SK-N-SH treated with all-trans-retinoic acid at 6 μM for 48 hours (cell line): ENCODE results near the gene NAALADL2.

Experiments
- ATAC-seq: fragments of 200-7000 bp; cut with Tn5 transposase; 3 replicates; pipeline ENCODE4 v1.9.1; 2020; ENCODE audit warnings: mild to moderate bottlenecking, moderate library complexity
- BACH2 ChIP-seq: fragments of 250-450 bp; sonication (Bioruptor Pico); IDR thresholded peaks from 2 replicates; pipeline ENCODE4 v1.9.0; 2021; ENCODE audit warnings: mild to moderate bottlenecking, borderline replicate concordance
- CSDC2 ChIP-seq: fragments of 250-450 bp; sonication (Bioruptor Pico); IDR thresholded peaks from 2 replicates; pipeline ENCODE4 v1.5.0; 2020; ENCODE audit warnings: mild to moderate bottlenecking, moderate library complexity
- CSRNP3 ChIP-seq: fragments of 250-450 bp; sonication (Bioruptor Pico); IDR thresholded peaks from 2 replicates; pipeline ENCODE4 v1.5.1; 2021; ENCODE audit warnings: mild to moderate bottlenecking, moderate library complexity
- POU6F1 ChIP-seq: fragments of 250-450 bp; sonication (Bioruptor Pico); IDR thresholded peaks from 2 replicates; pipeline ENCODE4 v1.8.0; 2021; ENCODE audit warnings: low read depth, mild to moderate bottlenecking, moderate library complexity, borderline replicate concordance
- PPARA ChIP-seq: fragments of 250-450 bp; sonication (Bioruptor Pico); IDR thresholded peaks from 2 replicates; pipeline ENCODE4 v1.5.0; 2020; ENCODE audit warnings: mild to moderate bottlenecking, borderline replicate concordance
- RARB ChIP-seq: fragments of 250-450 bp; sonication (Bioruptor Pico); IDR thresholded peaks from 2 replicates; pipeline ENCODE4 v1.8.0; 2021; ENCODE audit warnings: mild to moderate bottlenecking, moderate library complexity
- SNAI2 ChIP-seq: fragments of 250-450 bp; sonication (Bioruptor Pico); IDR thresholded peaks from 2 replicates; pipeline ENCODE4 v1.5.0; 2020; ENCODE audit warnings: mild to moderate bottlenecking, moderate library complexity
- TCF4 ChIP-seq: fragments of 250-450 bp; sonication (Bioruptor Pico); IDR thresholded peaks from 2 replicates; pipeline ENCODE4 v1.8.0; 2021; ENCODE audit warnings: mild to moderate bottlenecking, moderate library complexity, borderline replicate concordance
- TOX ChIP-seq: fragments of 250-450 bp; sonication (Bioruptor Pico); IDR thresholded peaks from 2 replicates; pipeline ENCODE4 v1.8.0; 2021; ENCODE audit warnings: mild to moderate bottlenecking, moderate library complexity, borderline replicate concordance
- TSHZ2 ChIP-seq: fragments of 250-450 bp; sonication (Bioruptor Pico); IDR thresholded peaks from 2 replicates; pipeline ENCODE4 v1.5.0; 2020; ENCODE audit warnings: mild to moderate bottlenecking, moderate library complexity
- ZFP3 ChIP-seq: fragments of 250-450 bp; sonication (Bioruptor Pico); IDR thresholded peaks from 2 replicates; pipeline ENCODE4 v1.5.0; 2020; ENCODE audit warnings: mild to moderate bottlenecking, moderate library complexity
- ZFP30 ChIP-seq: fragments of 450-650 bp; formaldehyde crosslinking; IDR thresholded peaks from 2 replicates; pipeline ENCODE4 v1.5.0; 2022; ENCODE audit warnings: mild to moderate bottlenecking, moderate library complexity
- ZNF70 ChIP-seq: fragments of 450-650 bp; formaldehyde crosslinking; IDR thresholded peaks from 2 replicates; pipeline ENCODE4 v1.5.0; 2020; ENCODE audit warnings: mild to moderate bottlenecking, moderate library complexity
- ZNF8 ChIP-seq: fragments of 450-650 bp; formaldehyde crosslinking; IDR thresholded peaks from 2 replicates; pipeline ENCODE4 v1.5.0; 2020; ENCODE audit warnings: mild to moderate bottlenecking, moderate library complexity
- TF ChIP-seq, protein P1 (sequence below): fragments of 250-450 bp; sonication (Bioruptor Pico); IDR thresholded peaks from 2 replicates; pipeline ENCODE4 v1.8.0; 2020; ENCODE audit warnings: mild to moderate bottlenecking, moderate library complexity, borderline replicate concordance

Gene NAALADL2

DNA sequence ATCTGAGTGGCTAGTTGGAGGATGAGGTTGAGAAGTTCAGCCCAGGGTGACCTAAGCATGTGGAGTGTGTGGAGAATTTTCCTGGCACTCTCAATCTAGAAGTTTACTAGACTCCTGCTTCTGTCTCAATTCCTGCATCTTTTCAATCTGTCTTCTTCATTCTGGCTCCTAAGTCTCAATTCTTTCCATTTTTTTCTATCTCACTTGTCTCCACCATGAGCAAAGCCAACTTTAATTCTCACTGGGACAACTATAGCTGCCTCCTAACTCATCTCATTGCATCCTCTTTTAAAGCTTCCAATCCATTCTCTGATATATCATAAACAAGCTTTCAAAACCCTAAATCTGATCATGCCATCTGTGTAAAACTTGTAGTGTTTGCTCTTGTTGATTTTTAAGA, 569.3 kb downstream of the NAALADL2 start:
- TF ChIP-seq ZNF8 (CRISPR knock-in tag): no peak
- no peak for TF ChIP-seq TCF4 (CRISPR knock-in tag)
- no peak for TF ChIP-seq ZNF70 (CRISPR knock-in tag)
- no peak for TF ChIP-seq CSRNP3 (CRISPR knock-in tag)
- no peak for TF ChIP-seq RARB (CRISPR knock-in tag)
- no peak for TF ChIP-seq SNAI2 (CRISPR knock-in tag)
- TF ChIP-seq CSDC2: no peak
- TF ChIP-seq ZFP3: no peak
- no peak for TF ChIP-seq POU6F1
- TF ChIP-seq TSHZ2 (CRISPR knock-in tag): no peak
- no peak for TF ChIP-seq BACH2 (CRISPR knock-in tag)
- no peak for ATAC-seq

- ATAC-seq: no peak
- TF ChIP-seq TSHZ2 (CRISPR knock-in tag): no peak
- TF ChIP-seq ZNF8 (CRISPR knock-in tag): no peak
- TF ChIP-seq RARB (CRISPR knock-in tag): no peak
- TF ChIP-seq, protein P1, sequence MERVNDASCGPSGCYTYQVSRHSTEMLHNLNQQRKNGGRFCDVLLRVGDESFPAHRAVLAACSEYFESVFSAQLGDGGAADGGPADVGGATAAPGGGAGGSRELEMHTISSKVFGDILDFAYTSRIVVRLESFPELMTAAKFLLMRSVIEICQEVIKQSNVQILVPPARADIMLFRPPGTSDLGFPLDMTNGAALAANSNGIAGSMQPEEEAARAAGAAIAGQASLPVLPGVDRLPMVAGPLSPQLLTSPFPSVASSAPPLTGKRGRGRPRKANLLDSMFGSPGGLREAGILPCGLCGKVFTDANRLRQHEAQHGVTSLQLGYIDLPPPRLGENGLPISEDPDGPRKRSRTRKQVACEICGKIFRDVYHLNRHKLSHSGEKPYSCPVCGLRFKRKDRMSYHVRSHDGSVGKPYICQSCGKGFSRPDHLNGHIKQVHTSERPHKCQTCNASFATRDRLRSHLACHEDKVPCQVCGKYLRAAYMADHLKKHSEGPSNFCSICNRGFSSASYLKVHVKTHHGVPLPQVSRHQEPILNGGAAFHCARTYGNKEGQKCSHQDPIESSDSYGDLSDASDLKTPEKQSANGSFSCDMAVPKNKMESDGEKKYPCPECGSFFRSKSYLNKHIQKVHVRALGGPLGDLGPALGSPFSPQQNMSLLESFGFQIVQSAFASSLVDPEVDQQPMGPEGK: no peak
- TF ChIP-seq ZFP30 (CRISPR knock-in tag): no peak
- TF ChIP-seq SNAI2 (CRISPR knock-in tag): no peak
- TF ChIP-seq TOX (CRISPR knock-in tag): no peak
- TF ChIP-seq POU6F1: no peak
- TF ChIP-seq ZNF70 (CRISPR knock-in tag): no peak
- no peak for TF ChIP-seq CSDC2
- no peak for TF ChIP-seq PPARA
These were observed 572.0 kb downstream of the NAALADL2 start for GRCh38 chr3:175430983-175431773.
